HuH-7.5 (cell line): ENCODE results near the gene TMC2.
"Not testable (repeated sequence)": the region's sequence is repeated elsewhere in the genome, so short reads cannot be mapped to it uniquely, and the experiment has no call there.

Experiments used
- DNase-seq: peaks from one replicate; pipeline ENCODE4 v3.0.0; 2011; ENCODE audit warnings: low spot score

TMC2 gene

GRCh38 chr20:2524709-2525506 is 11.5 kb upstream of the TMC2 start:
- peak; percentile 69 for DNase-seq

DNA sequence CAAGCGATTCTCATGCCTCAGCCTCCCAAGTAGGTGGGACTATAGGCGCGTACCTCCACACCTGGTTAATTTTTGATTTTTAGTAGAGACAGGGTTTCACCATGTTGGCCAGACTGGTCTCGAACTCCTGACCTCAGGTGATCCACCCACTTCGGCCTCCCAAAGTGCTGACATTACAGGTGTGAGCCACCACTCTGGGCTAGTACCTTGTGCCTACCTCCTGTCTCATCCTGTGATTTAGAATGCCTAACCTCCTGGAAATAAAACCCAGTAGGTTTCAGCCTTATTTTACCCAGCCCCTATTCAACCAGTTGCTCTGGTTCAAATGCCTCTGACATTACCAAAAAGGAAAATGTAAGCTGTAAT is 10.2 kb upstream of the TMC2 start:
- DNase-seq = not testable (repeated sequence)

DNA sequence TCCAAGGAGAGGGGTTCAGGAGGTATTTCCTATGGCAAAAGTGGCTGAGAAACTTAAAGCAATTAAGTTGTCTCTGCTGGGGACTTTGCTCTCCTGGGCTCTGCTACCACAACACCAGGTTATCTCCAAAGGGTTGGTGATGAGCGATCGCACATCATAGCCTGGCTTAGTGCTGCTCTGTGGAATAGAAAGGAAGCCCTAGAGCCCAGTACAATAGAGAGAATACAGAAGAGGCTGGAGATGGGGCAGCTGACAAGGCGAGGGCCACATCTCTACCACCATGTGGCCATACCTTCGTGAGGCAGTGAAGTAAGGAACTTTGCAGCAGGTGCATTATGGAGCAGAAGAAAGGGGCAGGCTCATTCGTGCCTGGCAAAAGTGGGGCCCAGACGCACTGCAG is 8.6 kb upstream of the TMC2 start:
- no peak for DNase-seq

DNA sequence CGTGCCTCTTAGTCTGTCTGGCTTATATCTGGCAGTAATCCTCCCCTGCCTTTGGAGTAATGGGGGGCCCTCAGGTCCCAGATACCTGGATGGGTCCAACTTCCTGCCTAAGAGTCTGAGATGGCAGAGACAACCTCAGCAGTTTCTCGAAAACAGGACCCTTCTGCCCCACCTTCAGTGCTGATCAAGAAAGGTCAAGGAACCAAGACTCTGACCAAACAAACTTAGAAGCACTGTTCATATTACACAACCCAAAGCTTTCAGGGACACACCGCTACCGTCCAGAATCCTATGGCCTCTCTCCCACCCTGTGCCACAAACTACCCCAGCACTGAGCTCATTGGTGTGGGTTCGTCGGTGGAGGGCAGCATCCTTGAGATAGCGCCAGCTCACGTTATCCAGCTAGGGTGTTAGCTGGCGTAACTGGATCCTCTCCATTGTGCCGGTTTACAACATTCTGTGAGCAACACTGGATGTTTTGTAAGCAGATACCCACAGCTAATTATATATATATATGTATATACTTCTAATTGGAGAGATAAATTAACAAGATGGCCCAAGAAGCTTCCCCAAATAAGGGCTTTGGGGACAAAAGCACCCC is 7.6 kb upstream of the TMC2 start:
- DNase-seq = no peak

DNA sequence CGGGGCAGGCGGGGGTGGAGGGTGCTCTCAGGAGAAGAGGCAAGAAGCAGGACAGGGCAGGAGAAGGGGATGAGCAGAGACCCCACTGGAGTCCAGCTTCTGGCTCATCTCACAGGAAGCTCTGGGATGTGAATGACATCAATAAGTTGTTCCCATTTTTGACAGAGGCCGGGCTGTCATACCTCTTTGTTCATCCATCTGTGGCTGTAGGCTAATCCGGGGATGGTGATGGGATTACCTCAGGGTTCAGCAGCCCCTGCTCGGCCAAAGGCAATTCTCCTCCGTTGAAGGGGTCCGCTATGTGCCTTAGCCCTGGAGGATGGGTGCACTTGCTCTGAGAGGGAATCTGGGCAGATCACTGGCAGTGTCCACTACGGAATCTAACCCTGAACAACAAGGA is 3.3 kb upstream of the TMC2 start:
- DNase-seq = no peak

- DNase-seq = no peak
Observed at GRCh38 chr20:2535711-2536559, 438 bp upstream of the TMC2 start.

DNA sequence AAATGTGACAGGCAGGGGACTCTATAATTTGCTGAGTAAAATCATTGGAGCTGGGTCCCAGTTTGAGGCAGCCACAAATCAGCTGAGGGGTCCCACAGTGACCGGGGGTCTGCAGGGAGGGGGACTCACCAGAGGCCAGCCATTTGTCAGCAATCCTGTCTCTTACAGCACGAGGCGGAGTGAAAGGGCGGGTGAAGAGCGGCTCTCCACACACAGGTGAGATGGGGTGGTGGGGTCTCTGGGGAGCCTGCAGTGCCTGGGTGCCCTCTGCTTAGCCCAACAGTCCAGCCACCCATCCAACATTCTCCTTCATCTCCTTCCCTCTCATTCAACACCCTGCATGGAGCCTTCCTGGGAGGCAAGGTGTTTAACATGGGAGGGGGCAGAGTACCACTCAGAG is 728 bp downstream of the TMC2 start:
- DNase-seq = no peak

- DNase-seq = no peak
Observed at GRCh38 chr20:2538356-2538755, 2.0 kb downstream of the TMC2 start.

- no peak for DNase-seq
Observed at GRCh38 chr20:2538931-2539720, 2.8 kb downstream of the TMC2 start.

GRCh38 chr20:2541940-2542339 is 5.6 kb downstream of the TMC2 start:
- no peak for DNase-seq

DNA sequence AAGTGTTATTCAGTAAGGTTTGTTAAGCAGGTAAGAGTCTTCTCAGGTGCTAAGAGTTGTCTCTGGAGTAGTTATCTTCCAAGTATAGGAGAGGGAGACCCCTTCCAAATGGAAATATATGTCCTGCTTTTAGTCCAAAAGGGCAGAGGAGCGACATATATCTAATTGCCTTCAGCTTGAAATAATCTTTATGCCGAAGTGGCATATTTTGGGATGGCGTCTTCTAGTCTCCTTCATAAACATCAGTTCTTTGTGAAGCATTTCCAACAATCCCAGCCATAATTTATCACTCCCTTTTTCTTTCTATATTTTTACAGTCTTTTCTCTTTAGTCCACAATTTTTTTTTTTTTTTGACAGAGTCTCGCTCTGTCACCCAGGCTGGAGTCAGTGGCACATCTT is 6.0 kb downstream of the TMC2 start:
- no peak for DNase-seq

DNA sequence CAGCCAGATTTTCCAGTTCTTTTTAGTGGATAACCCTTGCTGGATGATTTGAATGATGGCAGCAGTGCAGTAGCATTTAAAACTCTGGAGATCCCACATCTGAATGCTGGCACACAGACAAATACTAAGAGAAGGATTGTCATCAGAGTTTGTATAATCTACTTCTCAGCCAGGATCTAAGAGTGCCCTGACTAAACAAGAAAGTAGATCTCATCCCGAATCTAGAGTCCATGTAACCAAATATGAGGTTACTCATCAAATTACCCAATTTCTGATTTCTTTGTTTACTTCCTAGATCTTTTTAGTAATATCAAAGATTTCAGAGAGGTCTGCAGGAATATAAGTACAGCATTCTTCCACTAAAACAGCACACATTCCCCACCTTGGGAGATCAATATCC is 7.8 kb downstream of the TMC2 start:
- DNase-seq = no peak

DNA sequence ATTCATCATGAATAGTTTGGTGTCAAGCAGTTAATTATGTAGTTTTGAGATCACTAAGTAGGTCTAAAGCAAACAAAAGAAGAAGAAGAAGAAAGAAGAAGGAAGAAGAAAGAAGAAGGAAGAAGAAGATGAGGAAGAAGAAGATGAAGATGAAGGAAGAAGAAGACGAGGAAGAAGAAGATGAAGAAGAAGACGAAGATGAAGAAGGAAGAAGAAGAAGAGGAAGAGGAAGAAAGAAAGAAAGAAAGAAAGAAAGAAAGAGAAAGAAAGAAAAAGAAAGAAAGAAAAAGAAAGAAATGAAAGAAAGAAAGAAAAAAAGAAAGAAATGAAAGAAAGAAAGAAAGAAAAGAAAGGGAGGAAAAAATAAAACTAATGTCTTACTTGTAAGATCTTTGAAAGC is 9.2 kb downstream of the TMC2 start:
- DNase-seq = no peak

DNA sequence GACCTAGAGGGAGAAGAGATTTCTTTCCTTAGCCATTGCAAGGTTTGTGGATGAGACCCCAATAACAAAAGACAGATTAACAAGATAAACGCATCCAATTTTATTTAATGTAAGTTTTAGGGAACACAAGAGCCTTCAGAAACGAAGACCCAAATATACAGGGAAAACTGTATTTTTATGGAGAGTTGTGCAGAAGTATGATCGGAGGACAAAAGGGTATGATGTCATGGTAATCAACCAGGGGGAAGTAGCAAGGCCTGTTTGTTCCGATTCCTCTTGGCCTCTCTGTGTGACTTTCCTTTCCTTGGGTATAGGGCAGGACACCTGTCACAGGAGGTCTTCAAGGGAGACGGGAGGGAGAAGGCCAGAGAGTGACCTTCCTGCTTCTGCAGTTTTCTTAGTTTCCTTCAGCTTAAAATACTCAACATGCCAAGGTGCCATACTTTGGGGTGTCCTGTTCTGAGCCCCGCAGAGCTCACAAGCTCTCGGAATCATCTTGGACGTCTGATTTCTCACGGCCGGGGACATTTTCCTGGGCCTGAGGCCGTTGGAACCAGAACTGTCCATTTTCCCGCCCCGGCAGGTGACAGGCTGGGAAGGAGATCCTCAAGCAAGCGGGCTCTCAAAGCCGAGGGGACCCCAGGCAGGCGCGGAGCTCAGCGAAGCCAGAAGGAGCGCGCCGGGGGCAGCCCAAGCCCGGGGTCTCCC is 21.7 kb downstream of the TMC2 start:
- no peak for DNase-seq

GRCh38 chr20:2558581-2559278 is 22.4 kb downstream of the TMC2 start:
- DNase-seq = no peak

GRCh38 chr20:2559279-2559626 is 22.9 kb downstream of the TMC2 start:
- no peak for DNase-seq

GRCh38 chr20:2559651-2560050 is 23.3 kb downstream of the TMC2 start:
- no peak for DNase-seq

DNA sequence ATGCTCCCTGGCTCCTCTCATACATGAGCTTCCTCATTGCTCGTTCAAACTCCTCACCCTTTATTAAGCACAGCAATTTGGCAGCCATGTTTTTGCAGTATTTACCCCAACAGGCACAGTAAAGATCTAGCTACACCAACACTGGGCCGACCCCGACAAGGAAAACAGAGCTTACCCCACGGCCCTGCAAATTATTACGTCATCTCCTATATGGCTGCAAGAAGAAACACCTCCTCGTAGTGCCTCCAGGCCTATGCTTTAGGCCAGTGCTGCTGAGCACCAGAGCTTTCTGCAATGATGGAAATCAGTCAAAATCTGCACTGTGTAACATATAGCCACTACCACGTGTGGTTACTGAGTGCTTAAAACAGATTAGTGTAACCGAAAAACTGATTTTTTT is 26.7 kb downstream of the TMC2 start:
- no peak for DNase-seq

- DNase-seq = no peak
Observed at GRCh38 chr20:2564406-2564805, 28.0 kb downstream of the TMC2 start.

- DNase-seq = no peak
Observed at GRCh38 chr20:2575682-2576081, 39.3 kb downstream of the TMC2 start.

GRCh38 chr20:2576317-2576727 is 39.9 kb downstream of the TMC2 start:
- DNase-seq = no peak
